Peyer's patch (tissue), 4 donors: ENCODE data around the gene RGMA. TPM values are rescaled to one million over a fixed set of nuclear protein-coding genes. Genes with fewer than 3 reads are reported as not detected.

Source experiments
- DNase-seq, 3 donors: peaks; one replicate each; pipeline ENCODE4 v3.0.0-alpha.2; 2017 to 2019
- H3K27ac ChIP-seq, 4 donors: fragments of 200-600 bp; sonication (generic); one replicate each; pipeline ENCODE4 v1.5.1; 2016 to 2019
- H3K27me3 ChIP-seq, 2 donors: fragments of 200-600 bp; sonication (generic); one replicate each; pipeline ENCODE4 v1.5.1; 2019
- H3K36me3 ChIP-seq, 3 donors: fragments of 200-600 bp; sonication (generic); one replicate each; pipeline ENCODE4 v1.5.1; 2016 to 2019
- H3K4me1 ChIP-seq, 4 donors: fragments of 200-600 bp; sonication (generic); one replicate each; pipeline ENCODE4 v1.5.1; 2016 to 2019
- H3K4me3 ChIP-seq, 4 donors: fragments of 200-600 bp; sonication (generic); 1 replicate in 3 of 4; 2 replicates in 1 of 4; pipeline ENCODE4 v1.5.1; 2016 to 2019; ENCODE audit warnings: mild to moderate bottlenecking in 1 of 4
- H3K9me3 ChIP-seq, 4 donors: fragments of 200-600 bp; sonication (generic); one replicate each; pipeline ENCODE4 v1.5.1; 2016 to 2019; ENCODE audit warnings: mild to moderate bottlenecking in 1 of 4
- POLR2A ChIP-seq, 2 donors: fragments of 450-650 bp; IDR thresholded peaks; one replicate each; pipeline ENCODE4 v1.5.1; 2017; ENCODE audit warnings: antibody characterized with exemption in 2 of 2, mild to moderate bottlenecking in 2 of 2, moderate library complexity in 2 of 2
- total RNA-seq, 4 donors: library from RNA; depleted of rRNA; stranded (reverse); fragments of >200 nt; gene quantifications; one replicate each; pipeline ENCODE4 v1.1.0, GENCODE V29; 2016
- TF ChIP-seq, protein P1 (sequence below), 6 experiments: fragments of 450-650 bp in 4 of 6; fragments of 200-600 bp in 2 of 6; sonication (generic) in 1 of 6; IDR thresholded peaks; one replicate each; pipeline ENCODE4 v1.5.1; 2017 to 2019; ENCODE audit warnings: antibody characterized with exemption in 6 of 6, mild to moderate bottlenecking in 3 of 6, moderate library complexity in 1 of 6

RGMA gene
- total RNA-seq, 4 donors from 2014 or later, result 1.8 to 18.8 (median 9.3) TPM

DNA sequence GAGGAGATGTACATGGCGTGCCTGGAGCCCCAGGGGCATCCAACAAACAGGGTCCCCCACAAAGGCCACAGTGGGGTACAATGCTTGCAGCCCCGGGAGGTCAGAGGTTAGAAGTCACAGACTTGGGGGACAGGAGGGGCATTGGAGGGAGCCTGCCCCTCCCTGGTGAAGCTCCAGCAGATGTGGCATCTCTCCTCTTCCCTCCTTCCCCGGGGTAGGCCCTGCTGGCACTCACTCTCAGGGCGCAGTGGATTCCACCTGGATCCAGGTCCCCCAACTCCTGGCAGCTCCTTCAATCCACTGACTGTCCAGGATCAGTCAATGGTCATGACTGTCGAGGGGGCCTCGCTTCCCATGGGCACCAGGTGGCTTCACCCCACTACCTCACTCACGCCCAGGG, 32.2 kb downstream of the RGMA start:
- no peaks in the 10 kb centered on the region for H3K9me3 ChIP-seq
- DNase-seq, result no peak
- no peak overlapping the region for H3K4me3 ChIP-seq
- H3K4me1 ChIP-seq, result peaks cover 0 to 17% (median 0%) of the 10 kb centered on the region in 4 donors
- TF ChIP-seq, protein P1, sequence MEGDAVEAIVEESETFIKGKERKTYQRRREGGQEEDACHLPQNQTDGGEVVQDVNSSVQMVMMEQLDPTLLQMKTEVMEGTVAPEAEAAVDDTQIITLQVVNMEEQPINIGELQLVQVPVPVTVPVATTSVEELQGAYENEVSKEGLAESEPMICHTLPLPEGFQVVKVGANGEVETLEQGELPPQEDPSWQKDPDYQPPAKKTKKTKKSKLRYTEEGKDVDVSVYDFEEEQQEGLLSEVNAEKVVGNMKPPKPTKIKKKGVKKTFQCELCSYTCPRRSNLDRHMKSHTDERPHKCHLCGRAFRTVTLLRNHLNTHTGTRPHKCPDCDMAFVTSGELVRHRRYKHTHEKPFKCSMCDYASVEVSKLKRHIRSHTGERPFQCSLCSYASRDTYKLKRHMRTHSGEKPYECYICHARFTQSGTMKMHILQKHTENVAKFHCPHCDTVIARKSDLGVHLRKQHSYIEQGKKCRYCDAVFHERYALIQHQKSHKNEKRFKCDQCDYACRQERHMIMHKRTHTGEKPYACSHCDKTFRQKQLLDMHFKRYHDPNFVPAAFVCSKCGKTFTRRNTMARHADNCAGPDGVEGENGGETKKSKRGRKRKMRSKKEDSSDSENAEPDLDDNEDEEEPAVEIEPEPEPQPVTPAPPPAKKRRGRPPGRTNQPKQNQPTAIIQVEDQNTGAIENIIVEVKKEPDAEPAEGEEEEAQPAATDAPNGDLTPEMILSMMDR (IDR thresholded peaks at IDR 0.05), result no peak
- TF ChIP-seq POLR2A (IDR thresholded peaks at IDR 0.05), result no peak
- no peaks in the 10 kb centered on the region for H3K36me3 ChIP-seq
- H3K27ac ChIP-seq, result peak overlapping the region in 1 of 4 donors; percentile 27
- H3K27me3 ChIP-seq, result no peaks in the 10 kb centered on the region

GRCh38 chr15:93055211-93055610, 33.8 kb downstream of the RGMA start:
- H3K9me3 ChIP-seq, result no peaks in the 10 kb centered on the region
- no peak for DNase-seq
- peaks cover 0 to 3% (median 0%) of the 10 kb centered on the region in 4 donors for H3K4me1 ChIP-seq
- no peaks in the 10 kb centered on the region for H3K27me3 ChIP-seq
- H3K36me3 ChIP-seq, result no peaks in the 10 kb centered on the region
- H3K27ac ChIP-seq, result no peak overlapping the region
- no peak for TF ChIP-seq POLR2A (IDR thresholded peaks at IDR 0.05)
- TF ChIP-seq, protein P1 (IDR thresholded peaks at IDR 0.05), result no peak
- no peak overlapping the region for H3K4me3 ChIP-seq

- Histone ChIP-seq H3K27ac (no peak overlapping the region), H3K9me3 (no peaks in the 10 kb centered on the region), H3K36me3 (no peaks in the 10 kb centered on the region), H3K4me1 (no peaks in the 10 kb centered on the region), H3K27me3 (no peaks in the 10 kb centered on the region), H3K4me3 (no peak overlapping the region)
- no peak for DNase-seq
- no peak for TF ChIP-seq POLR2A (IDR thresholded peaks at IDR 0.05)
- TF ChIP-seq, protein P1 (IDR thresholded peaks at IDR 0.05), result no peak
These were observed 36.7 kb downstream of the RGMA start for GRCh38 chr15:93052090-93052879.

- no peak for DNase-seq
- Histone ChIP-seq H3K4me1 (no peaks in the 10 kb centered on the region), H3K27me3 (no peaks in the 10 kb centered on the region), H3K27ac (no peak overlapping the region), H3K36me3 (peaks cover 0 to 6% (median 0%) of the 10 kb centered on the region in 3 donors), H3K9me3 (no peaks in the 10 kb centered on the region), H3K4me3 (no peak overlapping the region)
- TF ChIP-seq, protein P1 (IDR thresholded peaks at IDR 0.05), result no peak
- no peak for TF ChIP-seq POLR2A (IDR thresholded peaks at IDR 0.05)
These were observed 37.5 kb downstream of the RGMA start for GRCh38 chr15:93051236-93052089.

- Histone ChIP-seq H3K4me3 (no peak overlapping the region), H3K27me3 (no peaks in the 10 kb centered on the region), H3K36me3 (peaks cover 0 to 8% (median 0%) of the 10 kb centered on the region in 3 donors), H3K9me3 (no peaks in the 10 kb centered on the region), H3K27ac (no peak overlapping the region), H3K4me1 (no peaks in the 10 kb centered on the region)
- DNase-seq, result no peak
- no peak for TF ChIP-seq POLR2A (IDR thresholded peaks at IDR 0.05)
- TF ChIP-seq, protein P1 (IDR thresholded peaks at IDR 0.05), result no peak
These were observed 38.4 kb downstream of the RGMA start for GRCh38 chr15:93050648-93051047.
